WTC11 (cell line): ENCODE data around the gene SGK2.
A peak's percentile ranks its signal among the peaks of the same experiment; 100 is the strongest.

Experiments
- ATF1 ChIP-seq: sonication (generic); formaldehyde crosslinking; IDR thresholded peaks from 2 replicates; pipeline ENCODE4 v1.8.1; 2023; ENCODE audit warnings: mild to moderate bottlenecking, moderate library complexity, missing genetic modification reagents
- CBFB ChIP-seq: sonication (generic); formaldehyde crosslinking; IDR thresholded peaks from 2 replicates; pipeline ENCODE4 v1.8.1; 2022; ENCODE audit warnings: mild to moderate bottlenecking, low read depth, missing genetic modification reagents
- ELF4 ChIP-seq: sonication (generic); formaldehyde crosslinking; IDR thresholded peaks from 2 replicates; pipeline ENCODE4 v1.8.1; 2022; ENCODE audit warnings: low read depth, mild to moderate bottlenecking, moderate library complexity, missing genetic modification reagents
- ETV6 ChIP-seq: sonication (generic); formaldehyde crosslinking; IDR thresholded peaks from 2 replicates; pipeline ENCODE4 v1.8.1; 2022; ENCODE audit warnings: mild to moderate bottlenecking, missing genetic modification reagents
- KAT7 ChIP-seq: sonication (generic); formaldehyde crosslinking; IDR thresholded peaks from 2 replicates; pipeline ENCODE4 v1.8.1; 2023; ENCODE audit warnings: missing genetic modification reagents, mild to moderate bottlenecking, borderline replicate concordance
- MYBL2 ChIP-seq: sonication (generic); formaldehyde crosslinking; IDR thresholded peaks from 2 replicates; pipeline ENCODE4 v1.8.1; 2023; ENCODE audit warnings: mild to moderate bottlenecking, moderate library complexity, missing genetic modification reagents
- RELA ChIP-seq: sonication (generic); formaldehyde crosslinking; IDR thresholded peaks from 2 replicates; pipeline ENCODE4 v1.8.1; 2022; ENCODE audit warnings: missing genetic modification reagents, mild to moderate bottlenecking, borderline replicate concordance
- SP1 ChIP-seq: sonication (generic); formaldehyde crosslinking; conservative IDR thresholded peaks from 2 replicates; pipeline ENCODE4 v1.8.1; 2022; ENCODE audit warnings: missing genetic modification reagents
- TEAD4 ChIP-seq: sonication (generic); formaldehyde crosslinking; IDR thresholded peaks from 2 replicates; pipeline ENCODE4 v1.8.0; 2022; ENCODE audit warnings: mild to moderate bottlenecking, missing genetic modification reagents
- USF2 ChIP-seq: sonication (generic); formaldehyde crosslinking; IDR thresholded peaks from 2 replicates; pipeline ENCODE4 v1.8.1; 2023; ENCODE audit warnings: mild to moderate bottlenecking, missing genetic modification reagents, moderate library complexity
- TF ChIP-seq, protein P1 (sequence below): fragments of 200-600 bp; IDR thresholded peaks from 2 replicates; pipeline ENCODE4 v1.8.0; 2022; ENCODE audit warnings: antibody characterized with exemption
- TF ChIP-seq, protein P2 (sequence below): sonication (generic); formaldehyde crosslinking; IDR thresholded peaks from 2 replicates; pipeline ENCODE4 v1.8.0; 2022; ENCODE audit warnings: mild to moderate bottlenecking, missing genetic modification reagents
- TF ChIP-seq, protein P3 (sequence below): fragments of 250-450 bp; sonication (Bioruptor Pico); IDR thresholded peaks from 2 replicates; pipeline ENCODE4 v1.9.0; 2021; ENCODE audit warnings: mild to moderate bottlenecking, borderline replicate concordance

DNA sequence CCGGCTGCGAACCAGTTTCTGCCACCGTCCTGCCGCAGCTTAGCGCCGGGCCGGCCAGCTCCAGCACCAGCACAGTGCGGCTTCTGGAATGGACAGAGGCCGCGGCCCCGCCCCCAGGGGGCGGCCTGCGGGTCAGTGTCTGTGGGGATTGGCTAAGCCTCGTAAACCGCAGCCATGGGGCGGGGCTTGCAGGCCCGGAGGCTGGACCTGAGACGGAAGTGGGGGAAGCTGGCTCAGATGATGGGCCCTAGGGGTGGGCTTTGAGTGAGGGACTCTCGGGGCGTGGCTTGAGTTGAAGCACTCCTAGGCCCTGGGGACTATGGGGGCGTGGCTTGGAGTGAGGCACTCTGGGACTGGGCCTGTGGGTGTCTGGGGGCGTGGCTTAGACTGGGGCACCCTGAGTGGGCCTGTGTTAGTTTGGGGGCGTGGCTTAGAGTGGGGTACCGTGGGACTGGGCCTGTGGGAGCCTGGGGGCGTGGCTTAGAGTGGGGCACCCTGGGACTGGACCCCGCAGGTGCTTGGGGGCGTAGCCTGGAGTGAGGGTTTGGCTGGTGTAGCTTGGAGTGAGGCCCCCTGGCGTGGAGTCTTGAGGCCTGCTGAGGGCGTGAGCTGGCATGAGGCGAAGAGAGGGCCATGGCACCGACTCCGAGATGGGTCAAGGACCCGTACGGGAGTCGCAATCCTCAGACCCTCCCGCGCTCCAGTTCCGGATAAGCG, 44.7 kb upstream of the SGK2 start:
- TF ChIP-seq CBFB (no peak), MYBL2 (no peak), ATF1 (CRISPR knock-in tag) (no peak), USF2 (CRISPR knock-in tag) (no peak), TEAD4 (CRISPR knock-in tag) (no peak), KAT7 (CRISPR knock-in tag) (no peak), ELF4 (CRISPR knock-in tag) (no peak), RELA (CRISPR knock-in tag) (no peak), SP1 (CRISPR knock-in tag) (peak; percentile 75), ETV6 (no peak)
- TF ChIP-seq, protein P1, sequence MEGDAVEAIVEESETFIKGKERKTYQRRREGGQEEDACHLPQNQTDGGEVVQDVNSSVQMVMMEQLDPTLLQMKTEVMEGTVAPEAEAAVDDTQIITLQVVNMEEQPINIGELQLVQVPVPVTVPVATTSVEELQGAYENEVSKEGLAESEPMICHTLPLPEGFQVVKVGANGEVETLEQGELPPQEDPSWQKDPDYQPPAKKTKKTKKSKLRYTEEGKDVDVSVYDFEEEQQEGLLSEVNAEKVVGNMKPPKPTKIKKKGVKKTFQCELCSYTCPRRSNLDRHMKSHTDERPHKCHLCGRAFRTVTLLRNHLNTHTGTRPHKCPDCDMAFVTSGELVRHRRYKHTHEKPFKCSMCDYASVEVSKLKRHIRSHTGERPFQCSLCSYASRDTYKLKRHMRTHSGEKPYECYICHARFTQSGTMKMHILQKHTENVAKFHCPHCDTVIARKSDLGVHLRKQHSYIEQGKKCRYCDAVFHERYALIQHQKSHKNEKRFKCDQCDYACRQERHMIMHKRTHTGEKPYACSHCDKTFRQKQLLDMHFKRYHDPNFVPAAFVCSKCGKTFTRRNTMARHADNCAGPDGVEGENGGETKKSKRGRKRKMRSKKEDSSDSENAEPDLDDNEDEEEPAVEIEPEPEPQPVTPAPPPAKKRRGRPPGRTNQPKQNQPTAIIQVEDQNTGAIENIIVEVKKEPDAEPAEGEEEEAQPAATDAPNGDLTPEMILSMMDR, result no peak
- TF ChIP-seq, protein P2, sequence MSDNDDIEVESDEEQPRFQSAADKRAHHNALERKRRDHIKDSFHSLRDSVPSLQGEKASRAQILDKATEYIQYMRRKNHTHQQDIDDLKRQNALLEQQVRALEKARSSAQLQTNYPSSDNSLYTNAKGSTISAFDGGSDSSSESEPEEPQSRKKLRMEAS (CRISPR knock-in tag), result peak; percentile 6; the same call in 1 of the 2 replicates
- TF ChIP-seq, protein P3, sequence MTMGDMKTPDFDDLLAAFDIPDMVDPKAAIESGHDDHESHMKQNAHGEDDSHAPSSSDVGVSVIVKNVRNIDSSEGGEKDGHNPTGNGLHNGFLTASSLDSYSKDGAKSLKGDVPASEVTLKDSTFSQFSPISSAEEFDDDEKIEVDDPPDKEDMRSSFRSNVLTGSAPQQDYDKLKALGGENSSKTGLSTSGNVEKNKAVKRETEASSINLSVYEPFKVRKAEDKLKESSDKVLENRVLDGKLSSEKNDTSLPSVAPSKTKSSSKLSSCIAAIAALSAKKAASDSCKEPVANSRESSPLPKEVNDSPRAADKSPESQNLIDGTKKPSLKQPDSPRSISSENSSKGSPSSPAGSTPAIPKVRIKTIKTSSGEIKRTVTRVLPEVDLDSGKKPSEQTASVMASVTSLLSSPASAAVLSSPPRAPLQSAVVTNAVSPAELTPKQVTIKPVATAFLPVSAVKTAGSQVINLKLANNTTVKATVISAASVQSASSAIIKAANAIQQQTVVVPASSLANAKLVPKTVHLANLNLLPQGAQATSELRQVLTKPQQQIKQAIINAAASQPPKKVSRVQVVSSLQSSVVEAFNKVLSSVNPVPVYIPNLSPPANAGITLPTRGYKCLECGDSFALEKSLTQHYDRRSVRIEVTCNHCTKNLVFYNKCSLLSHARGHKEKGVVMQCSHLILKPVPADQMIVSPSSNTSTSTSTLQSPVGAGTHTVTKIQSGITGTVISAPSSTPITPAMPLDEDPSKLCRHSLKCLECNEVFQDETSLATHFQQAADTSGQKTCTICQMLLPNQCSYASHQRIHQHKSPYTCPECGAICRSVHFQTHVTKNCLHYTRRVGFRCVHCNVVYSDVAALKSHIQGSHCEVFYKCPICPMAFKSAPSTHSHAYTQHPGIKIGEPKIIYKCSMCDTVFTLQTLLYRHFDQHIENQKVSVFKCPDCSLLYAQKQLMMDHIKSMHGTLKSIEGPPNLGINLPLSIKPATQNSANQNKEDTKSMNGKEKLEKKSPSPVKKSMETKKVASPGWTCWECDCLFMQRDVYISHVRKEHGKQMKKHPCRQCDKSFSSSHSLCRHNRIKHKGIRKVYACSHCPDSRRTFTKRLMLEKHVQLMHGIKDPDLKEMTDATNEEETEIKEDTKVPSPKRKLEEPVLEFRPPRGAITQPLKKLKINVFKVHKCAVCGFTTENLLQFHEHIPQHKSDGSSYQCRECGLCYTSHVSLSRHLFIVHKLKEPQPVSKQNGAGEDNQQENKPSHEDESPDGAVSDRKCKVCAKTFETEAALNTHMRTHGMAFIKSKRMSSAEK (CRISPR knock-in tag), result no peak
